GM10266 (cell line): ENCODE results near the gene RERE.

Experiments
- DNase-seq: peaks from one replicate; pipeline ENCODE4 v3.0.0; 2012; ENCODE audit errors: extremely low spot score
- TF ChIP-seq, protein P1 (sequence below): IDR thresholded peaks from 2 replicates; pipeline ENCODE4 v1.5.1; 2012; ENCODE audit warnings: mild to moderate bottlenecking, low read depth; ENCODE audit not compliant: control insufficient read depth, insufficient read depth; ENCODE audit errors: missing control alignments

RERE gene

DNA sequence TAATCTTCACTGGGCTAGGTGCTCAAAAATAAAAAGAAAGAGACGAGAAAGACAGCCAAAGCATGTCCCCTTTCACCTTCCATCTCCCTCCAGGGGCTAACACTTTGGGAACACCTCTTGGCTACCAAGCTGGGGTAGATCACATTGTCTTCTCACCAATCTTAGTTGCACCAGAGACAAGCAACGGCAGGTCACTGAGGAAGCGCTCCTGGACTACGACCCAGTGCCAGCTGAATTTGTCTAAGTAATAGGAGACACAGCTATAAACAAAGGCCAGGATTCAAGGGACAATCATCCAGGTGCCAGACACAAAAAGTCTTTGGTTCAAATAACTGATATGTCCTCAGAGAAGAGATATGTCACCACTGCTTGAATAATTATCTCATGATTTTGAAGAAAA, 399.1 kb downstream of the RERE start:
- no peak for DNase-seq
- TF ChIP-seq, protein P1, sequence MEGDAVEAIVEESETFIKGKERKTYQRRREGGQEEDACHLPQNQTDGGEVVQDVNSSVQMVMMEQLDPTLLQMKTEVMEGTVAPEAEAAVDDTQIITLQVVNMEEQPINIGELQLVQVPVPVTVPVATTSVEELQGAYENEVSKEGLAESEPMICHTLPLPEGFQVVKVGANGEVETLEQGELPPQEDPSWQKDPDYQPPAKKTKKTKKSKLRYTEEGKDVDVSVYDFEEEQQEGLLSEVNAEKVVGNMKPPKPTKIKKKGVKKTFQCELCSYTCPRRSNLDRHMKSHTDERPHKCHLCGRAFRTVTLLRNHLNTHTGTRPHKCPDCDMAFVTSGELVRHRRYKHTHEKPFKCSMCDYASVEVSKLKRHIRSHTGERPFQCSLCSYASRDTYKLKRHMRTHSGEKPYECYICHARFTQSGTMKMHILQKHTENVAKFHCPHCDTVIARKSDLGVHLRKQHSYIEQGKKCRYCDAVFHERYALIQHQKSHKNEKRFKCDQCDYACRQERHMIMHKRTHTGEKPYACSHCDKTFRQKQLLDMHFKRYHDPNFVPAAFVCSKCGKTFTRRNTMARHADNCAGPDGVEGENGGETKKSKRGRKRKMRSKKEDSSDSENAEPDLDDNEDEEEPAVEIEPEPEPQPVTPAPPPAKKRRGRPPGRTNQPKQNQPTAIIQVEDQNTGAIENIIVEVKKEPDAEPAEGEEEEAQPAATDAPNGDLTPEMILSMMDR = no peak

DNA sequence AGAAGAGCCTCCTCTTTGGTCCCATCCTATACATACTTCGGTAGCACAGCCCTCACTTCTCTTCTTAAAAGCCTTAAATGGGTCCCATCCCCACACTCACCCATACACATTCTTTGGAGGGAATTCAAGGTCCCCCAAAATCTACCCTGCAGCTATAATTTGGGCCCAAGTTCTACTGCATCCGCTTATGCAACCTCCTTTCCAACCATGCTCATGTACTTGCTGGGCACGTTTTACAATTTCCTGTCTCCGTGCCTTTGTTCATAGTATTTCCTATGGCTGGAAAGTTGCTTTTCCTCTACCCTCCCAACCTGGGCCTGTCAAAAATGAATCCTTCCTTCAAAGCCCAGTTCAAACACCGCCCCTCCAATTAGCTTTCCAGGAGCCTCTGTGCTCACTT, 399.8 kb downstream of the RERE start:
- DNase-seq = no peak
- TF ChIP-seq, protein P1 = no peak

DNA sequence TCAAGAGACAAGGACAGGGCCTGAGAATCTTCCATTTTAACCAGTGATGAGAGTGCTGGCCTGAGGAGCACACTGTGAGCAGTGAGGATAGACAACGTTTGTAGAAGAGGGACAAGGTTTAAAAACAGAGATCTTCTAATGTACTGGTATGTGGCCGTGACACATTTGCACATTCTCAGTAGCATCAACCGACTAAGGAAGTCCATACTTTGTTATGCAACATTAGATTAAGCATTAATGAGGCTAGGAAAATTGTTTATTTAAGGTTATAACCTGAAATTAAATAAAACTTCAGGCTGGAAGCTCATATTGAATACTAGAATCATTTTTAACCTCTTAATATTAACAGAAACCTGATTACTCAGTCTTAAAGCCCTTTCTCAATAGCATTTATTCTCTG, 400.6 kb downstream of the RERE start:
- DNase-seq = no peak
- TF ChIP-seq, protein P1 = no peak

DNA sequence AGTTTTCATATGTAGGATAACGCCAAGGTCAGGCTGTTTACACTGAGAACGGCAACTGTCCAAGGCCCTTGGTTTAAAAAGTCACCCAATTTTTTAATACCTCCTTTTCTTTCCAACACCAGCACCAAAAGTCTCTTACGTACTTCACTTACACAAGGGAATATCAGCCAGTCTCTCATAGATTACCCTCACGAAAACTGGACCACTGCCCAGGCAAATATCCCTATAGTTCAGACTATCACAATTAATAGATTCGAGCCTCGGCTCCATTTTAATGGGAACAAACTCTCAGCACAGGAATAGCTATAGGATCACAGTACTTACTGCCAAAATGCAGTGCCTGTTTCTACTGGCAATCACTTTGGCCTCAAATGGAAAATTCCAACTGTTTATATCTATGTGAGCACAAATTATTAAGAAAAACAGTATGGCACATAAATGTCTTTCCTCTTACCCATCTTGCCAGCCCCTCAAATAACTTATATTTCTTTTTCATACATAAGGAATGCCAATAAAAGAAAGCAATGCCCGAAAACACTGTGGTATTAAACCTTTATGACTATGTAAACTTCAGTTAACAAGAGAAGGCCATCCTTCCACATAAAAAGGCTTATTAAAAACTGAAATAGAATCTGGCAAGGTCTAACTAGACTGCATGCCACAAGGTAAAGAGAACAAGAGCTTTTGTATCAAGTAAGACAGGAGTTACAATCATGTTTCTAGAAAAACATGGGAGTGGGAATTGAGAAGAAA, 401.7 kb downstream of the RERE start:
- no peak for DNase-seq
- TF ChIP-seq, protein P1 = no peak

DNA sequence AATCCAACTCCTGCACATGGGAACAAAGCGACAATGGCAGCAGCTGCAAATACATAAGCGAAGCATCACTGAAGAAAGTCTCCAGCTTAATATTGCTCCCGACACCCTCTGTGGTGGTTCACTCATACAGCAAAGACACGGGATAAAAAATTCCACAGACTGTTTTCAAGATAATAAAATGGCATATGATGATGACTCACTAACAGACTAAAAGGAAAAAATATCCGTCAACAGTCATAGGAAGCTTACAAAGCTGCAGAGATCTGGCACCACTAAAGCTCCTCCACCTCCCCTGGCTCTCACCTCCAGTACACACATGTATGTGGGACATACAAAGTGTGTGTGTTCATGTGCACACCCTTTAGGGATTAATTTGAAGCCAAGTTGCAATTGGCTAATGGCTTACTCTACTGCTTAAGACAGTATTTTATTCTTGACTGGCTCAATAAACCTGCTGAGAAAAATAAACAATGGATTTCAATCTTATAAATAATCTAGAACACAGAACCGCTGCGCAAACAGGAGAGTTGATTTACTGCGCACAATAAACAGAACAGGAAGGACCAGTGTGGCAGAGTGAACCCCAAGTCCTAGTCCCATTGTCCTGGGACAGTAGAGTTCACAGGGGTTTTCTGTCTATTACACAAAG, 405.1 kb downstream of the RERE start:
- DNase-seq = no peak
- TF ChIP-seq, protein P1 = no peak

DNA sequence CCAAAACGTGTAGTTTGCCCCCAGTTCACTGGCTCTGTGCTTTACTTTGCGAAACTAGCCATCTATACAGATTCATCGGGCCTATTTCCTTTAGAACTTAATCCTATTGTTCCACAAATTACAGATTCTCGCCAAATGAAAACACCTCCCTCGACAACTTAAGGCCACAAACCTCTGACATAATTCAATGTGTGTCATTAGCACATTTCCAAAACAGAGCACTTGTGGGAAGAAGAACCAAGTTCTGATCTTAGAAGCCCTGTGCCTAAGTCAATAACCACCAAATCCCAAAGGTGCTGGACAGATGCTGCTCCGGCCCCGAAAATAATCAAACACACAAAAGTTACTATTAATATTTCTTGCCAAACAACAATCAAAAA, 405.6 kb downstream of the RERE start:
- no peak for DNase-seq
- TF ChIP-seq, protein P1 = no peak

DNA sequence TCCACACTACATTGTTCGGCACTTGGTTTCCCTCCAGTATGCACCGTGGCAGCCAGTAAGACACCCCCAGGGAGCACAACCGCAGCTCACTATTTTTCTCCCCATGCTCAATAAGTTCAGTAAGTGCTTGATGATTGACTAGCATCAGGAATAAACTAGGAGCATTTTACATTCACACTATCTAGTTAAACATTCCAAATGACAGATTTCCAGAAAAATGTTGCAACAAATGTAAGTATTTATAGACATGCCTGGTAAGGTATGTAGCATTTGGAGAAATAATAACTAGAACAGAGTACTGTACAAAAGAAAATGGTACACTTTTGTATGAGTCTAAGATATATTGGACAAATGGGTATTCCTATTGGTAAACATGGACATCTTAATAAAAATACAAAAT, 406.6 kb downstream of the RERE start:
- DNase-seq = no peak
- TF ChIP-seq, protein P1 = no peak
